HEK293 (cell line): ENCODE data around the gene IPO8.

ENCODE experiments used
- CTCF ChIA-PET: fragments of 350-600 bp; formaldehyde crosslinking; extraction: SDS; loops from one replicate; lab custom pipeline; 2021; ENCODE audit warnings: antibody characterized with exemption; lab: Yijun Ruan, JAX
- POLR2A ChIA-PET: fragments of 300-600 bp; formaldehyde crosslinking; extraction: SDS; loops from one replicate; lab custom pipeline; 2020; ENCODE audit warnings: antibody characterized with exemption, inconsistent platforms; lab: Yijun Ruan, JAX
- H3K27ac ChIP-seq: fragments of 200-500 bp; sonication (Bioruptor generic); 2 replicates; pipeline ENCODE4 v1.5.1; 2014; ENCODE audit warnings: low read depth, low read length, control low read depth, inconsistent platforms; ENCODE audit errors: extremely low read depth
- H3K36me3 ChIP-seq, 2 experiments: fragments of 200-500 bp in 1 of 2; sonication (Bioruptor generic) in 1 of 2; 1 replicate in 1 of 2; 2 replicates in 1 of 2; pipeline ENCODE4 v1.5.1; 2014 to 2017; ENCODE audit warnings: inconsistent platforms in 2 of 2, low read length in 2 of 2; ENCODE audit not compliant: control insufficient read depth in 2 of 2, insufficient read depth in 1 of 2
- H3K4me1 ChIP-seq: fragments of 200-500 bp; sonication (Bioruptor generic); 2 replicates; pipeline ENCODE4 v1.5.1; 2014; ENCODE audit warnings: mild to moderate bottlenecking, low read length, inconsistent platforms; ENCODE audit not compliant: control insufficient read depth, insufficient read depth
- H3K4me3 ChIP-seq: 2 replicates; pipeline ENCODE4 v1.5.1; 2011; ENCODE audit warnings: low read depth, mild to moderate bottlenecking, control low read depth, low read length, moderate library complexity
- H3K9me3 ChIP-seq: fragments of 200-500 bp; sonication (Bioruptor generic); 2 replicates; pipeline ENCODE4 v1.5.1; 2014; ENCODE audit warnings: low read depth, low read length, inconsistent platforms; ENCODE audit not compliant: control insufficient read depth, insufficient read depth
- KLF1 ChIP-seq: fragments of 450-650 bp; formaldehyde crosslinking; IDR thresholded peaks from 2 replicates; pipeline ENCODE4 v1.5.1; 2016; ENCODE audit warnings: missing biosample characterization, missing genetic modification characterization
- SP2 ChIP-seq: fragments of 450-650 bp; formaldehyde crosslinking; IDR thresholded peaks from 2 replicates; pipeline ENCODE4 v1.5.1; 2016; ENCODE audit warnings: missing biosample characterization, missing genetic modification characterization
- ZBTB20 ChIP-seq: fragments of 450-650 bp; formaldehyde crosslinking; IDR thresholded peaks from 2 replicates; pipeline ENCODE4 v1.5.1; 2016; ENCODE audit warnings: missing biosample characterization, missing genetic modification characterization
- ZNF423 ChIP-seq: fragments of 450-650 bp; formaldehyde crosslinking; IDR thresholded peaks from 2 replicates; pipeline ENCODE4 v1.5.1; 2016; ENCODE audit warnings: missing biosample characterization, missing genetic modification characterization
- ZNF48 ChIP-seq: fragments of 450-650 bp; formaldehyde crosslinking; IDR thresholded peaks from 2 replicates; pipeline ENCODE4 v1.5.1; 2016; ENCODE audit warnings: missing biosample characterization, missing genetic modification characterization
- ZNF510 ChIP-seq: fragments of 450-650 bp; formaldehyde crosslinking; IDR thresholded peaks from 2 replicates; pipeline ENCODE4 v1.5.1; 2018; ENCODE audit warnings: mild to moderate bottlenecking, missing genetic modification characterization, missing biosample characterization; ENCODE audit not compliant: insufficient replicate concordance

IPO8 gene

DNA sequence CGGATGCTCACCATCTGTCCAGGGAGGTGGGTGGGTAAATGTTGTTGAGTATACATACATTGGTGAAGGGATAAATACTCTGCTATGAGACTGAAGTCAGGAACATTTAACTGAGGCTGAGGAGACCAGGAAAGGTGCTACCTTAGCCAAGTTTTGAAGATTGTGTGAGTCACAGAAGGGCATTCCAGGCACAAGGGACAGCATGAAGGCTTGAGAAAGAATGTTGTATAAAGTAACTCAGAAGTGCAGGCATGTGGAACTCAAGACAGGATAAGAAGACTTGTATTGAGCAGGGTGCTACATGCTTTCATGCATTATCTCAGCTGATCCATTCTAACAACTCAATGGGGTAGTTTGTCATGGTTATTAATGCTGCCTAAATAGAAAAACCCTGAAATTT lies 112.7 kb downstream of the IPO8 start:
- Histone ChIP-seq H3K4me3 (no peak overlapping the region), H3K4me1 (no peaks in the 10 kb centered on the region)
- no peak for TF ChIP-seq ZNF423 (tag by site-specific recombination)
- TF ChIP-seq, all 188 proteins: peak for 0
- Histone ChIP-seq H3K9me3 (no peaks in the 10 kb centered on the region), H3K27ac (no peak overlapping the region), H3K36me3 (no peaks in the 10 kb centered on the region)
- CTCF ChIA-PET, result no interaction called here
- POLR2A ChIA-PET, result no interaction called here

- POLR2A ChIA-PET, result no interaction called here
- H3K9me3 ChIP-seq, result no peaks in the 10 kb centered on the region
- TF ChIP-seq ZNF510 (tag by site-specific recombination), result no peak
- no peak for TF ChIP-seq ZNF48 (tag by site-specific recombination)
- no peak for TF ChIP-seq SP2 (tag by site-specific recombination)
- no peak for TF ChIP-seq ZBTB20 (tag by site-specific recombination)
- TF ChIP-seq KLF1, result no peak
- no peak overlapping the region for H3K27ac ChIP-seq
- H3K4me1 ChIP-seq, result no peaks in the 10 kb centered on the region
- CTCF ChIA-PET, result interaction anchor here (0.7 kb wide), 1 partner anchor 64 kb away, joined by 3 read pairs; no protein-coding TSS in a partner anchor
- no peaks in the 10 kb centered on the region for H3K36me3 ChIP-seq
- H3K4me3 ChIP-seq, result no peak overlapping the region
These were observed 115.3 kb downstream of the IPO8 start for GRCh38 chr12:30580344-30580743.
